Uterus (tissue), 2 donors: ENCODE data around the gene FBP2.

Experiments
- POLR2A ChIP-seq, 2 donors: fragments of 450-650 bp; IDR thresholded peaks; one replicate each; pipeline ENCODE4 v1.6.1; 2016; ENCODE audit warnings: antibody characterized with exemption in 2 of 2, mild to moderate bottlenecking in 1 of 2, moderate library complexity in 1 of 2
- TF ChIP-seq, protein P1 (sequence below), 4 experiments: fragments of 200-600 bp in 2 of 4; fragments of 450-650 bp in 2 of 4; sonication (generic) in 2 of 4; IDR thresholded peaks; one replicate each; pipeline ENCODE4 v1.5.1; 2016 to 2019; ENCODE audit warnings: antibody characterized with exemption in 4 of 4, mild to moderate bottlenecking in 2 of 4, moderate library complexity in 1 of 4

GRCh38 chr9:94567271-94567670 lies 26.4 kb downstream of the FBP2 start:
- TF ChIP-seq, protein P1, sequence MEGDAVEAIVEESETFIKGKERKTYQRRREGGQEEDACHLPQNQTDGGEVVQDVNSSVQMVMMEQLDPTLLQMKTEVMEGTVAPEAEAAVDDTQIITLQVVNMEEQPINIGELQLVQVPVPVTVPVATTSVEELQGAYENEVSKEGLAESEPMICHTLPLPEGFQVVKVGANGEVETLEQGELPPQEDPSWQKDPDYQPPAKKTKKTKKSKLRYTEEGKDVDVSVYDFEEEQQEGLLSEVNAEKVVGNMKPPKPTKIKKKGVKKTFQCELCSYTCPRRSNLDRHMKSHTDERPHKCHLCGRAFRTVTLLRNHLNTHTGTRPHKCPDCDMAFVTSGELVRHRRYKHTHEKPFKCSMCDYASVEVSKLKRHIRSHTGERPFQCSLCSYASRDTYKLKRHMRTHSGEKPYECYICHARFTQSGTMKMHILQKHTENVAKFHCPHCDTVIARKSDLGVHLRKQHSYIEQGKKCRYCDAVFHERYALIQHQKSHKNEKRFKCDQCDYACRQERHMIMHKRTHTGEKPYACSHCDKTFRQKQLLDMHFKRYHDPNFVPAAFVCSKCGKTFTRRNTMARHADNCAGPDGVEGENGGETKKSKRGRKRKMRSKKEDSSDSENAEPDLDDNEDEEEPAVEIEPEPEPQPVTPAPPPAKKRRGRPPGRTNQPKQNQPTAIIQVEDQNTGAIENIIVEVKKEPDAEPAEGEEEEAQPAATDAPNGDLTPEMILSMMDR (IDR thresholded peaks at IDR 0.05), result no peak
- TF ChIP-seq POLR2A (IDR thresholded peaks at IDR 0.05), result no peak
